HUES6 (cell line): ENCODE measurements around the gene PEPD.

Source experiments
- H3K27ac ChIP-seq: 2 replicates; pipeline ENCODE4 v1.7.0; 2013; ENCODE audit warnings: low read depth, mild to moderate bottlenecking, low read length, inconsistent platforms
- H3K27me3 ChIP-seq: 2 replicates; pipeline ENCODE4 v1.6.1; 2013; ENCODE audit warnings: low read length; ENCODE audit not compliant: control insufficient read depth, insufficient read depth
- H3K36me3 ChIP-seq: 2 replicates; pipeline ENCODE4 v1.6.1; 2013; ENCODE audit warnings: low read length; ENCODE audit not compliant: control insufficient read depth, insufficient read depth
- H3K4me1 ChIP-seq: 2 replicates; pipeline ENCODE4 v1.6.1; 2013; ENCODE audit warnings: low read length; ENCODE audit not compliant: control insufficient read depth, insufficient read depth
- H3K4me3 ChIP-seq: 2 replicates; pipeline ENCODE4 v1.5.1; 2013; ENCODE audit warnings: low read depth, low read length
- H3K9ac ChIP-seq: one replicate; pipeline ENCODE4 v1.6.1; 2013; ENCODE audit warnings: mild to moderate bottlenecking, low read length
- H3K9me3 ChIP-seq: 2 replicates; pipeline ENCODE4 v1.6.1; 2013; ENCODE audit warnings: low read depth, low read length; ENCODE audit not compliant: control insufficient read depth, insufficient read depth

The PEPD gene

GRCh38 chr19:33472226-33472625 lies 49.4 kb downstream of the PEPD start:
- H3K4me3 ChIP-seq, result no peak overlapping the region
- H3K4me1 ChIP-seq, result no peaks in the 10 kb centered on the region; the same call in 1 of the 2 replicates
- no peak overlapping the region for H3K27ac ChIP-seq
- H3K27me3 ChIP-seq, result no peaks in the 10 kb centered on the region
- no peak overlapping the region for H3K9ac ChIP-seq
- peaks cover 4% of the 10 kb centered on the region for H3K36me3 ChIP-seq
- H3K9me3 ChIP-seq, result no peaks in the 10 kb centered on the region

GRCh38 chr19:33471111-33471996 lies 50.2 kb downstream of the PEPD start:
- Histone ChIP-seq H3K27ac (no peak overlapping the region), H3K9ac (no peak overlapping the region), H3K36me3 (no peaks in the 10 kb centered on the region; the same call in 1 of the 2 replicates)

GRCh38 chr19:33470686-33471085 lies 50.9 kb downstream of the PEPD start:
- Histone ChIP-seq H3K27ac (no peak overlapping the region), H3K27me3 (no peaks in the 10 kb centered on the region), H3K9me3 (no peaks in the 10 kb centered on the region), H3K4me3 (no peak overlapping the region), H3K9ac (no peak overlapping the region), H3K4me1 (no peaks in the 10 kb centered on the region; the same call in 1 of the 2 replicates), H3K36me3 (no peaks in the 10 kb centered on the region; the same call in 1 of the 2 replicates)

More at GRCh38 chr19:33471111-33471996, 50.2 kb downstream of the PEPD start:
- Histone ChIP-seq H3K9me3 (no peaks in the 10 kb centered on the region), H3K4me3 (no peak overlapping the region), H3K4me1 (no peaks in the 10 kb centered on the region; the same call in 1 of the 2 replicates), H3K27me3 (no peaks in the 10 kb centered on the region)

GRCh38 chr19:33470040-33470330 lies 51.6 kb downstream of the PEPD start:
- H3K4me1 ChIP-seq, result no peaks in the 10 kb centered on the region; the same call in 1 of the 2 replicates
- no peak overlapping the region for H3K27ac ChIP-seq
- no peaks in the 10 kb centered on the region; the same call in 1 of the 2 replicates for H3K36me3 ChIP-seq
- no peaks in the 10 kb centered on the region for H3K27me3 ChIP-seq
- no peak overlapping the region for H3K9ac ChIP-seq
- H3K4me3 ChIP-seq, result no peak overlapping the region
- no peaks in the 10 kb centered on the region for H3K9me3 ChIP-seq

- Histone ChIP-seq H3K27ac (no peak overlapping the region), H3K4me3 (no peak overlapping the region), H3K9ac (no peak overlapping the region), H3K36me3 (no peaks in the 10 kb centered on the region; the same call in 1 of the 2 replicates), H3K27me3 (no peaks in the 10 kb centered on the region), H3K4me1 (no peaks in the 10 kb centered on the region; the same call in 1 of the 2 replicates), H3K9me3 (no peaks in the 10 kb centered on the region)
Measured at GRCh38 chr19:33469171-33470039, 52.2 kb downstream of the PEPD start.

- no peak overlapping the region for H3K27ac ChIP-seq
- no peaks in the 10 kb centered on the region for H3K36me3 ChIP-seq
- H3K4me3 ChIP-seq, result no peak overlapping the region
- H3K27me3 ChIP-seq, result no peaks in the 10 kb centered on the region
- H3K4me1 ChIP-seq, result no peaks in the 10 kb centered on the region; the same call in 1 of the 2 replicates
- no peak overlapping the region for H3K9ac ChIP-seq
- H3K9me3 ChIP-seq, result no peaks in the 10 kb centered on the region
Measured at GRCh38 chr19:33468361-33469170, 53.0 kb downstream of the PEPD start.

GRCh38 chr19:33467851-33468250 lies 53.7 kb downstream of the PEPD start:
- Histone ChIP-seq H3K27ac (no peak overlapping the region), H3K9me3 (no peaks in the 10 kb centered on the region), H3K27me3 (no peaks in the 10 kb centered on the region), H3K4me3 (no peak overlapping the region), H3K9ac (no peak overlapping the region), H3K4me1 (no peaks in the 10 kb centered on the region; the same call in 1 of the 2 replicates), H3K36me3 (peaks cover 3% of the 10 kb centered on the region; the same call in 1 of the 2 replicates)

- Histone ChIP-seq H3K4me1 (no peaks in the 10 kb centered on the region; the same call in 1 of the 2 replicates), H3K27ac (no peak overlapping the region), H3K27me3 (no peaks in the 10 kb centered on the region), H3K4me3 (no peak overlapping the region), H3K9ac (no peak overlapping the region), H3K9me3 (no peaks in the 10 kb centered on the region), H3K36me3 (peaks cover 3% of the 10 kb centered on the region; the same call in 1 of the 2 replicates)
Measured at GRCh38 chr19:33465834-33466233, 55.8 kb downstream of the PEPD start.

GRCh38 chr19:33465371-33465770 lies 56.2 kb downstream of the PEPD start:
- Histone ChIP-seq H3K9me3 (no peaks in the 10 kb centered on the region), H3K4me1 (no peaks in the 10 kb centered on the region; the same call in 1 of the 2 replicates), H3K4me3 (no peak overlapping the region), H3K9ac (no peak overlapping the region), H3K27me3 (no peaks in the 10 kb centered on the region), H3K36me3 (peaks cover 3% of the 10 kb centered on the region; the same call in 1 of the 2 replicates), H3K27ac (no peak overlapping the region)

- Histone ChIP-seq H3K9me3 (no peaks in the 10 kb centered on the region), H3K4me3 (no peak overlapping the region), H3K9ac (no peak overlapping the region), H3K27ac (no peak overlapping the region), H3K27me3 (no peaks in the 10 kb centered on the region), H3K36me3 (peaks cover 3% of the 10 kb centered on the region; the same call in 1 of the 2 replicates), H3K4me1 (no peaks in the 10 kb centered on the region; the same call in 1 of the 2 replicates)
Measured at GRCh38 chr19:33464733-33465115, 56.9 kb downstream of the PEPD start.
